GM12875 (cell line): ENCODE measurements around the gene MEGF6.

ENCODE experiments used
- H3K4me3 ChIP-seq: one replicate; pipeline ENCODE4 v1.5.1; 2011; ENCODE audit warnings: low read depth, low read length, control low read depth
- CTCF ChIP-seq: IDR thresholded peaks from 2 replicates; pipeline ENCODE4 v1.5.1; 2011; ENCODE audit warnings: low read depth, mild to moderate bottlenecking, control low read depth, inconsistent platforms, low read length, moderate library complexity, borderline replicate concordance; ENCODE audit not compliant: insufficient read depth

MEGF6 gene

GRCh38 chr1:3511306-3511705 is 100.0 kb downstream of the MEGF6 start:
- no peak overlapping the region for H3K4me3 ChIP-seq
- no peak for TF ChIP-seq CTCF

GRCh38 chr1:3510956-3511250 is 100.4 kb downstream of the MEGF6 start:
- H3K4me3 ChIP-seq: no peak overlapping the region
- no peak for TF ChIP-seq CTCF

GRCh38 chr1:3510136-3510955 is 101.0 kb downstream of the MEGF6 start:
- TF ChIP-seq CTCF: no peak
- H3K4me3 ChIP-seq: no peak overlapping the region

- TF ChIP-seq CTCF: no peak
- H3K4me3 ChIP-seq: no peak overlapping the region
These were observed 101.6 kb downstream of the MEGF6 start for GRCh38 chr1:3509721-3510120.

- no peak overlapping the region for H3K4me3 ChIP-seq
- TF ChIP-seq CTCF: no peak
These were observed 102.4 kb downstream of the MEGF6 start for GRCh38 chr1:3508757-3509415.

GRCh38 chr1:3507636-3508275 is 103.6 kb downstream of the MEGF6 start:
- no peak for TF ChIP-seq CTCF
- H3K4me3 ChIP-seq: no peak overlapping the region
